ENCODE measurements around the gene ELK3.

DNA sequence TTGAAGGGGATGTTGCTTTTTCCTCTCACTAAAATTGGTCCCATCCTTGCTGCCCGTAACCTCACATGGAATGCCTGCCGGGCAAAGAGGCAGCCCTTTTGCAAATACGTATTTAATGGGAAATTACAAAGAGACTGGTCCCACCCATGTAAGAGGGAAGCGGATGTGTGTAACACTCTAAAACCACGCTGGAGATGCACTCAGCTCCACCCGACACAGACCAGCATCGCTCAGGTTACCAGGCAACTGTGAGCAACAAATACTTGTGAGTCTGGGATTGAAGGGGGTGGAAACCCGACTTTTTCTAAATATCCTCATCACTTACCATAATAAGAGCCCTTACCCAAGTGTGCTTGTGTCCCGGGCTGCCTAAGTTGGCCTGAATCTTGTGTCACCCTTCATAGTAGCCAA lies 47.7 kb downstream of the ELK3 start:
- TF ChIP-seq EZH2 (IDR thresholded peaks at IDR 0.05; ENCODE audit: low read depth, low read length, severe bottlenecking) (no peak), FOSL1 (IDR thresholded peaks at IDR 0.05; ENCODE audit: insufficient read depth, low read depth, low read length) (no peak), POLR2A (IDR thresholded peaks at IDR 0.05; ENCODE audit: control extremely low read depth in 1 of 2, low read depth in 2 of 2, low read length in 2 of 2) (no peak)
